Gastrocnemius medialis (tissue), 4 donors: ENCODE data around the gene KLLN. TPM values are rescaled to one million over a fixed set of nuclear protein-coding genes. Genes with fewer than 3 reads are reported as not detected.
"Not testable (repeated sequence)": the region's sequence is repeated elsewhere in the genome, so short reads cannot be mapped to it uniquely, and the experiment has no call there.

Source experiments
- ATAC-seq, 2 donors: fragments of 150-250 bp; one replicate each; pipeline ENCODE4 v1.9.1; 2016
- DNase-seq, 2 donors: peaks; one replicate each; pipeline ENCODE4 v3.0.0-alpha.2; 2019
- H3K27ac ChIP-seq, 4 donors: fragments of 200-600 bp; sonication (generic); 1 replicate in 1 of 4; 2 replicates in 3 of 4; pipeline ENCODE4 v1.5.1; 2016 to 2018; ENCODE audit warnings: mild to moderate bottlenecking in 2 of 4, moderate library complexity in 1 of 4
- H3K27me3 ChIP-seq, 3 donors: fragments of 200-600 bp; sonication (generic) in 2 of 3; 1 replicate in 1 of 3; 2 replicates in 2 of 3; pipeline versions ENCODE4 v1.5.1 to v1.6.0; 2016 to 2019; ENCODE audit warnings: mild to moderate bottlenecking in 1 of 3, moderate library complexity in 1 of 3
- H3K36me3 ChIP-seq, 2 donors: fragments of 200-600 bp; sonication (generic) in 1 of 2; one replicate each; pipeline ENCODE4 v1.5.1; 2017 to 2018
- H3K4me1 ChIP-seq, 2 donors: fragments of 200-600 bp; sonication (generic) in 1 of 2; one replicate each; pipeline ENCODE4 v1.5.1; 2016 to 2017; ENCODE audit warnings: mild to moderate bottlenecking in 2 of 2
- H3K4me3 ChIP-seq, 4 donors: fragments of 200-600 bp; sonication (generic) in 3 of 4; 1 replicate in 1 of 4; 2 replicates in 3 of 4; pipeline ENCODE4 v1.5.1; 2016 to 2019; ENCODE audit warnings: mild to moderate bottlenecking in 2 of 4
- H3K9me3 ChIP-seq, 3 donors: fragments of 200-600 bp; sonication (generic) in 2 of 3; 1 replicate in 1 of 3; 2 replicates in 2 of 3; pipeline ENCODE4 v1.5.1; 2016 to 2019
- POLR2A ChIP-seq, 2 donors: fragments of 450-650 bp; IDR thresholded peaks; one replicate each; pipeline ENCODE4 v1.6.1; 2017; ENCODE audit warnings: antibody characterized with exemption in 2 of 2, mild to moderate bottlenecking in 2 of 2, moderate library complexity in 2 of 2
- in situ Hi-C, 4 donors: fragments of 200-750 bp; cut with MboI; loops; one replicate each; pipeline versions ENCODE4 v1.15.0 to v1.8.0; 2017; ENCODE audit warnings: low sequenced_read_pairs in 4 of 4
- intact Hi-C: fragments of 100-400 bp; cut with DNase I; formaldehyde crosslinking; loops from one replicate; pipeline ENCODE4 v1.15.1; 2023; ENCODE audit warnings: low total_unique reads
- total RNA-seq, 4 donors: library from RNA; depleted of rRNA; stranded (reverse); fragments of >200 nt; gene quantifications; one replicate each; pipeline versions ENCODE4 v1.1.0 to v1.2.3, GENCODE V29; 2016
- TF ChIP-seq, protein P1 (sequence below), 5 experiments: fragments of 450-650 bp in 3 of 5; fragments of 200-600 bp in 2 of 5; sonication (generic) in 2 of 5; IDR thresholded peaks in 4 of 5; conservative IDR thresholded peaks in 1 of 5; 1 replicate in 4 of 5; 2 replicates in 1 of 5; pipeline ENCODE4 v1.5.1; 2016 to 2019; ENCODE audit warnings: antibody characterized with exemption in 5 of 5, mild to moderate bottlenecking in 3 of 5, moderate library complexity in 3 of 5

The KLLN gene
- total RNA-seq, 4 donors from 2014 or later = 0.10 to 0.39 (median 0.22) TPM

DNA sequence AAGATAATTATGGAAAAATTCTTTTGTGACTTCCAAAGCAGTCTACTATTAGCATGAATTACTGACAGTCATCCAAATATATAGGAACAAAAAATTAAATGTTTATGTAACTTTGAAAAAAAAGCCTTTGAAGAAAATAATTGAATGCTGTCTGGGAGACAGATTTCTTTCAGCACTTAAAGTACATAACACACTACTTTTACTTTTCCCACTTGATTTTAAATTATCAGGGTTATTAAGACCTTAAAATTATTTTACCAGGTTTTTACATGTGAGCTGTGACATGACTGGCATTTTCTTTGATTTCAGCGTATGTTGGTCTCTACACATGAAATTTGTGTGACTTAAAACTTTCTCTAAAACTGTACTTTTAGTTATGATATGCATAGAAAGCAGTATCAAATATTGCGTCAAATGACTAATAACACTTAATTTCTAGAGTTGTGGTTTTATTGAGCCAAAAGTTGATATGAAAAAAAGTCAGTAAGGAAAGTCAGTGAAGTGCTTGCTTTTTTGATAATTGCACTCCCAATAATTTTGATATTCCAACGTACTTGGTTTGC lies 3.2 kb upstream of the KLLN start:
- DNase-seq (no peak), ATAC-seq (no peak)
- H3K9me3 ChIP-seq = no peaks in the 10 kb centered on the region
- H3K27ac ChIP-seq = peak overlapping the region; percentile 86 to 97 (median 92)
- TF ChIP-seq POLR2A (IDR thresholded peaks at IDR 0.05) = no peak
- TF ChIP-seq, protein P1, sequence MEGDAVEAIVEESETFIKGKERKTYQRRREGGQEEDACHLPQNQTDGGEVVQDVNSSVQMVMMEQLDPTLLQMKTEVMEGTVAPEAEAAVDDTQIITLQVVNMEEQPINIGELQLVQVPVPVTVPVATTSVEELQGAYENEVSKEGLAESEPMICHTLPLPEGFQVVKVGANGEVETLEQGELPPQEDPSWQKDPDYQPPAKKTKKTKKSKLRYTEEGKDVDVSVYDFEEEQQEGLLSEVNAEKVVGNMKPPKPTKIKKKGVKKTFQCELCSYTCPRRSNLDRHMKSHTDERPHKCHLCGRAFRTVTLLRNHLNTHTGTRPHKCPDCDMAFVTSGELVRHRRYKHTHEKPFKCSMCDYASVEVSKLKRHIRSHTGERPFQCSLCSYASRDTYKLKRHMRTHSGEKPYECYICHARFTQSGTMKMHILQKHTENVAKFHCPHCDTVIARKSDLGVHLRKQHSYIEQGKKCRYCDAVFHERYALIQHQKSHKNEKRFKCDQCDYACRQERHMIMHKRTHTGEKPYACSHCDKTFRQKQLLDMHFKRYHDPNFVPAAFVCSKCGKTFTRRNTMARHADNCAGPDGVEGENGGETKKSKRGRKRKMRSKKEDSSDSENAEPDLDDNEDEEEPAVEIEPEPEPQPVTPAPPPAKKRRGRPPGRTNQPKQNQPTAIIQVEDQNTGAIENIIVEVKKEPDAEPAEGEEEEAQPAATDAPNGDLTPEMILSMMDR (IDR thresholded peaks at IDR 0.05 in 4 of 5, conservative IDR thresholded peaks at IDR 0.05 in 1 of 5) = no peak
- H3K27me3 ChIP-seq = no peaks in the 10 kb centered on the region
- peaks cover 29 to 42% of the 10 kb centered on the region in 2 donors for H3K4me1 ChIP-seq
- in situ Hi-C loops = loop anchor here in 2 of 4 donors (25.0 kb wide), 2 partner anchors 246 to 396 kb away; no protein-coding TSS in a partner anchor
- intact Hi-C loops = no loop called here
- H3K36me3 ChIP-seq = no peaks in the 10 kb centered on the region
- H3K4me3 ChIP-seq = peak overlapping the region; percentile 83 to 91 (median 87)

DNA sequence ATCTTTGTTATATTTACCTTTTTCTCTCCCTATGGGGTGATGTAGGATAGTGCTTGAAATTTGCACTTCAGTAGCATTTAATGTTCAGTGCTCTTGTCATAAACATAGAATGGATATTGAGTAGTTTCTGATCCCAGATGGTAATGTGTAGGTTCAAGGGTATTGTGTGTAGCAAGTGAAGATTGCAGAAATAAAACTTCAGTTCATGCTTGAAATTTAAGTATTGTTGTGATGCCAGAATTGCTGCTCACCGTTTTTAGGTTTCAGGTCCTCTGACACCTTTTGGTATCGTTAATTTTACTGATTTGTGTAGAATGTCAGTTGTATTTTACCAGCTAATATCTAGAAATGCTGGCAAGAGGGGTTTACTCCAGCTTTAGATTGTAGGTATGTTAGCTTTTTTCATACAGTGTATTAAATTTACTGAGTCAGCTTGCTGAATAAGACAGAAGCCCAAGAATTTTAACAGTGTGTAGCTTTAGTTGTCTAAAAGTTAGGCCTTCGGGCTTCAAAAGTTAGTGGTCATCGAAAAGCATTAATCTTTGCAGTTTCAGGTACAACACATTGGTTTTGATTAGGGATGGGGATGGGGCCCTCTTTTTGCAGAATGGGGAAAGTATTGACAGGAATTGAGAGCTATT lies 2.0 kb upstream of the KLLN start:
- in situ Hi-C loops (loop anchor here in 2 of 4 donors (25.0 kb wide), 2 partner anchors 247 to 397 kb away; no protein-coding TSS in a partner anchor), intact Hi-C loops (no loop called here)
- H3K4me1 ChIP-seq = peaks cover 17 to 31% of the 10 kb centered on the region in 2 donors
- no peak for TF ChIP-seq POLR2A (IDR thresholded peaks at IDR 0.05)
- TF ChIP-seq, protein P1 (IDR thresholded peaks at IDR 0.05 in 4 of 5, conservative IDR thresholded peaks at IDR 0.05 in 1 of 5) = no peak
- H3K36me3 ChIP-seq = no peaks in the 10 kb centered on the region
- H3K9me3 ChIP-seq = no peaks in the 10 kb centered on the region
- no peaks in the 10 kb centered on the region for H3K27me3 ChIP-seq
- peak overlapping the region; percentile 86 to 97 (median 92) for H3K27ac ChIP-seq
- ATAC-seq (no peak), DNase-seq (no peak)
- peak overlapping the region; percentile 83 to 91 (median 87) for H3K4me3 ChIP-seq

DNA sequence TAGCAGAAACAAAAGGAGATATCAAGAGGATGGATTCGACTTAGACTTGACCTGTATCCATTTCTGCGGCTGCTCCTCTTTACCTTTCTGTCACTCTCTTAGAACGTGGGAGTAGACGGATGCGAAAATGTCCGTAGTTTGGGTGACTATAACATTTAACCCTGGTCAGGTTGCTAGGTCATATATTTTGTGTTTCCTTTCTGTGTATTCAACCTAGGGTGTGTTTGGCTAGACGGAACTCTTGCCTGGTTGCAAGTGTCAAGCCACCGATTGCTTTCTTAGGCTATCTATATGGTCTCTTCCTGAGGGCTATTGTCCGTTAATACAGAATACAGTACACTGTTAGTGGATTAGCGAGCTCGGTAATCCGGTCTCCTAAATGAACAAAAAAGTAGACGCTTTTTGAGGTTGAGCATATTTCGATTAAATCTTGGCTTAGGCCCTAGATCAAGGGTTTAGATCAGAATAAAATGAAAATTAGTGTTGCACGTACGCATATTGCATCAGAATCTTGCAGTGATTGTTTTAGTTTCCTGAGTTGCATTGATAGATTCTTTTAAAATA lies 1.2 kb upstream of the KLLN start:
- H3K36me3 ChIP-seq = no peaks in the 10 kb centered on the region
- DNase-seq (no peak), ATAC-seq (no peak)
- in situ Hi-C loops (loop anchor here in 3 of 4 donors (5.0 to 25.0 kb wide), 3 partner anchors 248 to 523 kb away; no protein-coding TSS in a partner anchor), intact Hi-C loops (loop anchor here (5.0 kb wide), 3 partner anchors 233 to 613 kb away; no protein-coding TSS in a partner anchor)
- peak overlapping the region; percentile 86 to 97 (median 92) for H3K27ac ChIP-seq
- no peaks in the 10 kb centered on the region for H3K27me3 ChIP-seq
- H3K9me3 ChIP-seq = no peaks in the 10 kb centered on the region
- TF ChIP-seq POLR2A (IDR thresholded peaks at IDR 0.05) = no peak
- TF ChIP-seq, protein P1 (IDR thresholded peaks at IDR 0.05 in 4 of 5, conservative IDR thresholded peaks at IDR 0.05 in 1 of 5) = no peak
- H3K4me1 ChIP-seq = peaks cover 17 to 25% of the 10 kb centered on the region in 2 donors
- H3K4me3 ChIP-seq = peak overlapping the region; percentile 83 to 91 (median 87)

DNA sequence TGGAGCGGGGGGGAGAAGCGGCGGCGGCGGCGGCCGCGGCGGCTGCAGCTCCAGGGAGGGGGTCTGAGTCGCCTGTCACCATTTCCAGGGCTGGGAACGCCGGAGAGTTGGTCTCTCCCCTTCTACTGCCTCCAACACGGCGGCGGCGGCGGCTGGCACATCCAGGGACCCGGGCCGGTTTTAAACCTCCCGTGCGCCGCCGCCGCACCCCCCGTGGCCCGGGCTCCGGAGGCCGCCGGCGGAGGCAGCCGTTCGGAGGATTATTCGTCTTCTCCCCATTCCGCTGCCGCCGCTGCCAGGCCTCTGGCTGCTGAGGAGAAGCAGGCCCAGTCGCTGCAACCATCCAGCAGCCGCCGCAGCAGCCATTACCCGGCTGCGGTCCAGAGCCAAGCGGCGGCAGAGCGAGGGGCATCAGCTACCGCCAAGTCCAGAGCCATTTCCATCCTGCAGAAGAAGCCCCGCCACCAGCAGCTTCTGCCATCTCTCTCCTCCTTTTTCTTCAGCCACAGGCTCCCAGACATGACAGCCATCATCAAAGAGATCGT lies 690 bp upstream of the KLLN start:
- peak; percentile 13 to 22 for ATAC-seq
- peak in 1 of 2 donors; percentile 32 for DNase-seq
- not testable (repeated sequence) for H3K9me3 ChIP-seq, H3K36me3 ChIP-seq, H3K27me3 ChIP-seq
- intact Hi-C loops = loop anchor here (2.0 to 5.0 kb wide), 4 partner anchors 179 to 613 kb away; no protein-coding TSS in a partner anchor
- in situ Hi-C loops = loop anchor here in 3 of 4 donors (5.0 to 25.0 kb wide), 3 partner anchors 248 to 523 kb away; no protein-coding TSS in a partner anchor
- Histone ChIP-seq H3K4me1 (peaks cover 17 to 20% of the 10 kb centered on the region in 2 donors), H3K4me3 (peak overlapping the region; percentile 83 to 91 (median 87)), H3K27ac (peak overlapping the region; percentile 86 to 97 (median 92))
